GM20000 (cell line): ENCODE data around the gene SRRM4.

Source experiments
- DNase-seq: peaks from one replicate; pipeline ENCODE4 v3.0.0; 2012; ENCODE audit warnings: low spot score
- TF ChIP-seq, protein P1 (sequence below): IDR thresholded peaks from 2 replicates; pipeline ENCODE4 v1.5.1; 2012; ENCODE audit warnings: mild to moderate bottlenecking, control low read depth; ENCODE audit errors: extremely low read depth, missing control alignments

The SRRM4 gene

DNA sequence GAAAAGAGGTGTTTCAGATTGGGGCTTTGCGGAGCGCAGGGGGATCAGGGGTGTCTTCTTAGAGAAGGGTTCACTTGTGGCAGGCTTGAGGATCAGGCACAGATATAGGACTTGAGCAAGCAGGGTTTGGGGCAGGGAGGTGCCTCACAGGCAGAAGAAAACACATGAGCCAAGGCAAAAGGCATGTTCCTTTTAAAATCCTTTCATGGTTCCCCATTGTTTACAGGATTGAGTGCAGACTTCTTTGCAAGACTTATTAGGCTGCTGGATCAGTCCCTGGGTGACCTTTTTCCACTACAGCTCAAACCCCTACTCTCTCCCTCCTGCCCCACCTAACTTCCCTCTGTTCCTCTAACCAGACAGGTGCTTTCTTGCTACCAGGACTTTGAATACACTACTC, 217.1 kb downstream of the SRRM4 start:
- TF ChIP-seq, protein P1, sequence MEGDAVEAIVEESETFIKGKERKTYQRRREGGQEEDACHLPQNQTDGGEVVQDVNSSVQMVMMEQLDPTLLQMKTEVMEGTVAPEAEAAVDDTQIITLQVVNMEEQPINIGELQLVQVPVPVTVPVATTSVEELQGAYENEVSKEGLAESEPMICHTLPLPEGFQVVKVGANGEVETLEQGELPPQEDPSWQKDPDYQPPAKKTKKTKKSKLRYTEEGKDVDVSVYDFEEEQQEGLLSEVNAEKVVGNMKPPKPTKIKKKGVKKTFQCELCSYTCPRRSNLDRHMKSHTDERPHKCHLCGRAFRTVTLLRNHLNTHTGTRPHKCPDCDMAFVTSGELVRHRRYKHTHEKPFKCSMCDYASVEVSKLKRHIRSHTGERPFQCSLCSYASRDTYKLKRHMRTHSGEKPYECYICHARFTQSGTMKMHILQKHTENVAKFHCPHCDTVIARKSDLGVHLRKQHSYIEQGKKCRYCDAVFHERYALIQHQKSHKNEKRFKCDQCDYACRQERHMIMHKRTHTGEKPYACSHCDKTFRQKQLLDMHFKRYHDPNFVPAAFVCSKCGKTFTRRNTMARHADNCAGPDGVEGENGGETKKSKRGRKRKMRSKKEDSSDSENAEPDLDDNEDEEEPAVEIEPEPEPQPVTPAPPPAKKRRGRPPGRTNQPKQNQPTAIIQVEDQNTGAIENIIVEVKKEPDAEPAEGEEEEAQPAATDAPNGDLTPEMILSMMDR, result no peak
- no peak for DNase-seq

DNA sequence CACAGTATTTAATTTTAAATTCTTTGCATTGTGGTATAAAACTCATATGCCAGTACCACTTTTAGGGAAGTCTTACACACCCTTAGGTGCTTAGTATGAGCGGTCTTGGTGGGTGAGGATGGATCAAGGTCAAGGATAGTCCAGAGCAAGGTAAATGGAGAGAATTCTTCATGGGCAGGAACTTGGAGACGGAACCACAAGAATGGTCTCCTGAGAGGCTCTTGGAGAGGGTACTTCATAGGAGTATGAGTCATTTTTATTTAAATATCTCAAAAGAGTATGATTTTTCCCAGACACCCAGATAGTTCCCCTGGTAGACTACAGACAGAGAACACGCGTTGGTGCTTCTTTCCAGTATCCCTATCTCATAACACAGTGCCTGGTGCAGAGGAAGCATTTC, 219.3 kb downstream of the SRRM4 start:
- no peak for DNase-seq
- TF ChIP-seq, protein P1, result no peak

DNA sequence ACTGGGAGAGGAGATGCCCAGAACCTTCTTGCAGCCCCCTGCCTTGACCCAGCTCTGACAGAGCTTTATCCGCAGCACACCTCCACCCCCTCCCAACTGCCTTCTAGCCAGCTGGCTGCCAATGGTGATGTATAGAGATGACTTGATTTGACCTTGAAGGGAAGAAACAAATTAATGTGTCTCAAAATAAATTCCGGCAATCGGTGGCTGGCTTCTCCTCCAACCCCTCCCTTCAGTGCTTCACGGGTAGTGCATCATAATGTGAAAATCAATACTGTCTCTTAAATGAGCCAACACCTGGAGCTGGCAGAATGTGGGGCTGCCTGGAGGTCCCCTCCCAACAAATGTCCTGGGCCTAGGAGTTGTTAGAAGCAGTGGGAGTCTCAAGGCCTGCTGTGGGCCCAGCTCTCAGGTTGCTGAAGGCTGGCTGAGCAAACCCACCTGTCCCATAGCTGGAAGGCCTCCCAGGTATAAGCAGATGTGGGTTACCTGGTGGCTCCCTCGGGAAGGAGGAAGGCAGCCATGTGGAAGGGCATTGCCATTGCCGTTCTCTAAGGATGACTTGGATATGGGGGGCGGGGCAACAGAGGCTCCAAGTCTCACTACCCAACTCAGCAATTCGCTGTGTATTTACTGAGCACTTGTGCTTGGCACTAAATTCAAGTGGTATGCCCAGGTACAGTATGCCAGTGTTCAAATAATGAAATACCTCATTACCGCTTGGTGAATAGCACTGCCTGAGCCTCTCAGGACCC, 220.6 kb downstream of the SRRM4 start:
- no peak for DNase-seq
- TF ChIP-seq, protein P1, result no peak

DNA sequence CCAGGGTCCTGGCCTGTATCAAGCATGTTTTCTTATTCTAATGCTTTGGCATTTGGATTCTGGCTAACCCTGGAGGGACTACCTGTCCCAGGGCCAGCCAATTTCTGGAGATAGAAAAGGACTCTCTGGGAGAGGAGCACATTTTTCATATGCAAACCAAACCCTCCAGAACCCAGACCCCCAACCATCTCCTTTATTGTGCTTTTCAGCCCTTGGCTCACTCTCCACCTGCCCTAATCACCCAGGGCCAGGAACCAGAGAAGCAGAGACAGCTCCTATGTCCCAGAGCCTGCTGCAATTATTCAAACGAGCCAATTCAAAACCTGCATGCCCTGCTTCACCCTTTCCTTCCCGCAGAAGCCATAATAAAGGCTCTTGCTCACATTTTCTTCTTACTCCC, 221.2 kb downstream of the SRRM4 start:
- TF ChIP-seq, protein P1, result no peak
- no peak for DNase-seq

DNA sequence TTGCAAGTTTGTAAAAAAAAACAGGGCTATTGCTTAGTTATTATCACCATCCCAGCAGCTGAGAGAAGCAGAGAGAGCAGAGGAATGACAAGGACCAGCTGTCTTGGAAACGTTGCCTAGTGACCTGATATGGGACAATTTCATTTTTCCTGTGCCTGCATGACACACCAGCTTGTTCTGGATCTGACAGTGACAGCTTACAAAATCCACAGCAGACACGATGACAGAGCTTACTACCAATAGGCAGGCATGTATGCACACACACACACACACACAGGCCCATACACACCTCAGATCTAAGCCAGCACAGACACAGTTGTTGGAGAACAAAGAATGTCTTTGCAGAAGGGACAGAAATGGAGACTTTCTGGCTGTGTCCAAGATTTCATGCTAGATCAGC, 222.8 kb downstream of the SRRM4 start:
- DNase-seq, result no peak
- TF ChIP-seq, protein P1, result no peak

DNA sequence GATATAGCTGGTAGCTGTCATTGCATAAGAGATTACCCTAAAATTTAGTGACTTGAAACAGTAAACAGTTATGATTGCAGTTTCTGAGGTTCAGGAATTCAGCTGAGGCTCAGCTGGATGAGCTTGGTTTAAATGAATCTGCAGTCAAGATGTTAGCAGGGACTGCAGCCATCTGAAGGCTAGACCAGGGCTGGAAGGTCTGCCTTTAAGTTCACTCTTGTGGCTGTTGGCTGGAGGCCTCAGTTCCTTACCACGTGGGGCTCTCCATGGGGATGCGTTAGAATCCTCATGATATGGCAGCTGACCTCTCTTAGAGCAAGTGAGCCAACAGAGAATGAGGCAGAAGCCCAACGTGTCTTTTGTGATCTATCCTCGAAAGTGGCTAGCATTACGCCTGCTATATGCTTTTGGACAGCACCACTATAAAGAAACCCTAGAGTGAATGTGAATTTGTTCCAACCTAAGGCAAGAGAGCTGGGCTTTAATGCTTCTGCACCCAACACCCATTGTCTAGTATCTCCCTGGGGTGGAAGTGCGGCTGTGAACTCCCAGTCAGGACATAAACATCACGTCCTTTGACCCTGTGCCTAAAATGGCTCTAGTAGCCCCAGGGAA, 223.4 kb downstream of the SRRM4 start:
- DNase-seq, result no peak
- TF ChIP-seq, protein P1, result no peak

DNA sequence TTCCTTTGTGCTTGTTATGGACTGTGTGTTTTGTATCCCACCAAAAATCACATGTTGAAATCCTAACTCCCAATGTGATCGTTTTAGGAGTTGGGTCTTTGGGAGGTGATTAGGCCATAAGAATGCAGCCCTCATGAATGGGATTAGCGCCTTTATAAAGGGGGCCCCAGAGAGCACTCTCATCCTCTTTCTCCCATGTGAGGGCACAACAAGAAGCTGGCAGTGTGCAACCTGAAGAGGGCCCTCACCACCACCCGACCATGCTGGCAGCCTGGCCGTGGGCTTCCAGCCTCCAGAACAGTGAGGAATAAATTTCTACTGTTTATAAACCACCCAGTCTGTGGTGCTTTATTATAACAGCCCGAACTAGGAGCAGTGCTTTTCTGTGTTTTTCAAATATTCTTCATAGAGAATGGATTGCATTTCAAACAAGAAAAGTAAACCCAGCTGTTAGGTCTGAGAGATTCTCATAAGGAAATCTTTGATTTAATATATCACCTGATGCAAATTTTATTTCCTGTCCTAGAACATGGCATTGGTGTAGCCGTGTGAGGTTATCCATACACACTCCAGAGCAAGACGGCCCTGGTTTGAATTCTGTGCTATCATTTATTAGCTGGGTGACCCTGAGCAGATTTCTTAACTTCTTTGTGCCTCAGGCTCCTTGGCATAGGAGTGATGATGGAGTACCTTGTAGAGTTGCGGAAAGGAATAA, 225.2 kb downstream of the SRRM4 start:
- TF ChIP-seq, protein P1, result no peak
- DNase-seq, result no peak
